Measurements from ENCODE around the gene UBR1. TPM values are rescaled to one million over a fixed set of nuclear protein-coding genes. Genes with fewer than 3 reads are reported as not detected.

Gene UBR1
- total RNA-seq, 2 experiments from 2014 or later, result 19.8 to 33.5 TPM

- Histone ChIP-seq H3K4me1 (ENCODE audit: insufficient read depth, low read length, poor library complexity, severe bottlenecking) (peaks cover 42% of the 10 kb centered on the region), H3K4me2 (ENCODE audit: low read length) (peak overlapping the region; percentile 96)
- TF ChIP-seq EZH2phosphoT487 (IDR thresholded peaks at IDR 0.05; ENCODE audit: borderline replicate concordance, low read depth, low read length), result no peak
- TF ChIP-seq CTCF (conservative IDR thresholded peaks at IDR 0.05; ENCODE audit: low read length), result no peak
Observed at GRCh38 chr15:42918047-42918446, 187.8 kb downstream of the UBR1 start.

GRCh38 chr15:42915654-42916315 lies 190.1 kb downstream of the UBR1 start:
- H2AFZ ChIP-seq (ENCODE audit: low read length), result no peak overlapping the region
- H3K27ac ChIP-seq (ENCODE audit: low read depth, low read length, poor library complexity, severe bottlenecking), result no peak overlapping the region
- intact Hi-C loops (cut with micrococcal nuclease; ENCODE audit: unreplicated experiment), result loop anchor here (5.0 kb wide), 1 partner anchor 338 kb away; the partner anchor contains the start of gene STARD9
- H3K9me3 ChIP-seq (ENCODE audit: low read length), result peaks cover 4% of the 10 kb centered on the region; the same call in 1 of the 2 replicates
- ChIA-PET POLR2A (interaction anchor here (0.7 kb wide), 1 partner anchor 115 kb away, joined by 3 read pairs; no protein-coding TSS in a partner anchor), CTCF (ENCODE audit: unreplicated experiment) (no interaction called here)
- TF ChIP-seq CTCF (conservative IDR thresholded peaks at IDR 0.05; ENCODE audit: low read length), result no peak
- TF ChIP-seq EZH2phosphoT487 (IDR thresholded peaks at IDR 0.05; ENCODE audit: borderline replicate concordance, low read depth, low read length), result no peak
- H3K4me2 ChIP-seq (ENCODE audit: low read length), result peak overlapping the region; percentile 28; the same call in 1 of the 2 replicates
- no peak overlapping the region for H3K4me3 ChIP-seq (ENCODE audit: low read depth, low read length, poor library complexity, severe bottlenecking)
- BruUV-seq (replicated peaks), result no TSS peak
- H4K20me1 ChIP-seq (ENCODE audit: insufficient read depth, low read length), result 0 out of 2 replicates have a peak, but pooled peaks cover 3% of the 10 kb centered on the region
- peaks cover 47% of the 10 kb centered on the region for H3K79me2 ChIP-seq (ENCODE audit: insufficient read depth, low read depth, low read length)
- no peak for DNase-seq (ENCODE audit: low spot score)
- no peaks in the 10 kb centered on the region for H3K9me2 ChIP-seq (ENCODE audit: insufficient read depth, low read length)
- peaks cover 34% of the 10 kb centered on the region for H3K4me1 ChIP-seq (ENCODE audit: insufficient read depth, low read length, poor library complexity, severe bottlenecking)
- peaks cover 3% of the 10 kb centered on the region; the same call in 1 of the 2 replicates for H3K36me3 ChIP-seq (ENCODE audit: insufficient read depth, low read length)

More at GRCh38 chr15:42918047-42918446, 187.8 kb downstream of the UBR1 start:
- no TSS peak for BruUV-seq (replicated peaks)
- H3K27ac ChIP-seq (ENCODE audit: low read depth, low read length, poor library complexity, severe bottlenecking), result no peak overlapping the region
- ChIA-PET POLR2A (interaction anchor here (0.7 kb wide), 2 partner anchors 39 to 339 kb away, joined by 3 to 6 read pairs; no protein-coding TSS in a partner anchor), CTCF (ENCODE audit: unreplicated experiment) (no interaction called here)
- H3K36me3 ChIP-seq (ENCODE audit: insufficient read depth, low read length), result peaks cover 3% of the 10 kb centered on the region; the same call in 1 of the 2 replicates
- H3K9me3 ChIP-seq (ENCODE audit: low read length), result peaks cover 4% of the 10 kb centered on the region; the same call in 1 of the 2 replicates
- no peaks in the 10 kb centered on the region for H3K9me2 ChIP-seq (ENCODE audit: insufficient read depth, low read length)
- H2AFZ ChIP-seq (ENCODE audit: low read length), result no peak overlapping the region
- H3K4me3 ChIP-seq (ENCODE audit: low read depth, low read length, poor library complexity, severe bottlenecking), result peak overlapping the region; percentile 74
- intact Hi-C loops (cut with micrococcal nuclease; ENCODE audit: unreplicated experiment), result loop anchor here (5.0 kb wide), 1 partner anchor 341 kb away; the partner anchor contains the start of gene STARD9
- peaks cover 47% of the 10 kb centered on the region for H3K79me2 ChIP-seq (ENCODE audit: insufficient read depth, low read depth, low read length)
- H4K20me1 ChIP-seq (ENCODE audit: insufficient read depth, low read length), result 0 out of 2 replicates have a peak, but pooled peaks cover 3% of the 10 kb centered on the region
- DNase-seq (ENCODE audit: low spot score), result peak; percentile 39

Measured in OCI-LY7 (cell line).